IMR-90 (cell line): ENCODE results near the gene ZBTB4. TPM values are rescaled to one million over a fixed set of nuclear protein-coding genes. Genes with fewer than 3 reads are reported as not detected.

ENCODE experiments used
- ATAC-seq: fragments of 200-7000 bp; cut with Tn5 transposase; 2 replicates; pipeline ENCODE4 v1.9.1; 2020; ENCODE audit warnings: low read depth, mild to moderate bottlenecking, moderate library complexity
- BruUV-seq: library from RNA; stranded (reverse); fragments of 400-500 nt; replicated peaks from 2 replicates; lab custom pipeline; 2021; lab: Mats Ljungman, UMichigan
- CTCF ChIA-PET: fragments of 300-600 bp; formaldehyde crosslinking; extraction: SDS; loops from one replicate; lab custom pipeline; 2021; ENCODE audit warnings: antibody characterized with exemption; lab: Yijun Ruan, JAX
- POLR2A ChIA-PET: fragments of 300-600 bp; sonication (Branson Sonifier 250); formaldehyde crosslinking; loops from one replicate; lab custom pipeline; 2022; ENCODE audit warnings: antibody characterized with exemption; ENCODE audit not compliant: unreplicated experiment; lab: Charles Lee
- DNase-seq: peaks from one replicate; pipeline ENCODE4 v3.0.0; 2013
- H2AFZ ChIP-seq: replicated peaks from 2 replicates; pipeline ENCODE3; 2013; ENCODE audit warnings: low read length, mild to moderate bottlenecking; ENCODE audit not compliant: poor library complexity
- H2AK5ac ChIP-seq: 2 replicates; pipeline ENCODE4 v1.6.1; 2013; ENCODE audit warnings: low read depth, low read length, inconsistent platforms
- H2AK9ac ChIP-seq: replicated peaks from 2 replicates; pipeline ENCODE3; 2013; ENCODE audit warnings: mild to moderate bottlenecking, low read depth, low read length, moderate library complexity; ENCODE audit not compliant: poor library complexity
- H2BK120ac ChIP-seq: 2 replicates; pipeline ENCODE4 v1.6.1; 2013; ENCODE audit warnings: low read depth, low read length, inconsistent platforms
- H2BK15ac ChIP-seq: 3 replicates; pipeline ENCODE4 v1.6.1; 2013; ENCODE audit warnings: low read depth, low read length, inconsistent platforms
- H2BK20ac ChIP-seq: 2 replicates; pipeline ENCODE4 v1.6.1; 2013; ENCODE audit warnings: low read depth, mild to moderate bottlenecking, inconsistent platforms, low read length, moderate library complexity
- H2BK5ac ChIP-seq: 2 replicates; pipeline ENCODE4 v1.6.1; 2013; ENCODE audit warnings: mild to moderate bottlenecking, low read depth, low read length, inconsistent platforms; ENCODE audit not compliant: poor library complexity, severe bottlenecking
- H3K14ac ChIP-seq: replicated peaks from 2 replicates; pipeline ENCODE4 v1.6.1; 2013; ENCODE audit warnings: low read depth, low read length, inconsistent platforms
- H3K18ac ChIP-seq: 2 replicates; pipeline ENCODE4 v1.6.1; 2013; ENCODE audit warnings: low read depth, low read length, control low read depth
- H3K23ac ChIP-seq: 2 replicates; pipeline ENCODE4 v1.6.1; 2013; ENCODE audit warnings: low read depth, low read length, inconsistent platforms
- H3K27ac ChIP-seq: 2 replicates; pipeline ENCODE4 v1.5.1; 2013; ENCODE audit warnings: mild to moderate bottlenecking, control low read depth, low read length; ENCODE audit not compliant: insufficient read depth
- H3K27me3 ChIP-seq: 2 replicates; pipeline ENCODE4 v1.6.1; 2013; ENCODE audit warnings: low read length; ENCODE audit not compliant: control insufficient read depth, insufficient read depth
- H3K36me3 ChIP-seq: 2 replicates; pipeline ENCODE4 v1.6.1; 2013; ENCODE audit warnings: low read length, mixed read lengths; ENCODE audit not compliant: control insufficient read depth, insufficient read depth
- H3K4ac ChIP-seq: 2 replicates; pipeline ENCODE4 v1.6.1; 2013; ENCODE audit warnings: low read depth, low read length, inconsistent platforms
- H3K4me1 ChIP-seq: 2 replicates; pipeline ENCODE4 v1.6.1; 2013; ENCODE audit warnings: low read length, mixed read lengths; ENCODE audit not compliant: control insufficient read depth, insufficient read depth
- H3K4me2 ChIP-seq: 2 replicates; pipeline ENCODE4 v1.6.1; 2013; ENCODE audit warnings: low read depth, mild to moderate bottlenecking, control low read depth, low read length, moderate library complexity
- H3K4me3 ChIP-seq: 2 replicates; pipeline ENCODE4 v1.5.1; 2013; ENCODE audit warnings: low read depth, mild to moderate bottlenecking, control low read depth, low read length, moderate library complexity; ENCODE audit not compliant: insufficient read depth
- H3K56ac ChIP-seq: 2 replicates; pipeline ENCODE4 v1.6.1; 2013; ENCODE audit warnings: low read length, inconsistent platforms; ENCODE audit not compliant: insufficient read depth; ENCODE audit errors: extremely low read depth
- H3K79me1 ChIP-seq, 2 experiments: 2 replicates each; pipeline ENCODE4 v1.6.1; 2013; ENCODE audit warnings: low read length in 2 of 2, inconsistent platforms in 1 of 2, low read depth in 1 of 2
- H3K9ac ChIP-seq: 2 replicates; pipeline ENCODE4 v1.6.1; 2013; ENCODE audit warnings: low read depth, low read length, control low read depth
- H3K9me1 ChIP-seq: 2 replicates; pipeline ENCODE4 v1.6.1; 2013; ENCODE audit warnings: low read length, inconsistent platforms; ENCODE audit not compliant: insufficient read depth
- H3K9me3 ChIP-seq: 2 replicates; pipeline ENCODE4 v1.6.1; 2013; ENCODE audit warnings: low read length; ENCODE audit not compliant: control insufficient read depth, insufficient read depth
- H4K20me1 ChIP-seq: 2 replicates; pipeline ENCODE4 v1.6.1; 2013; ENCODE audit warnings: low read length, inconsistent platforms; ENCODE audit not compliant: insufficient read depth
- H4K5ac ChIP-seq: 2 replicates; pipeline ENCODE4 v1.6.1; 2013; ENCODE audit warnings: mild to moderate bottlenecking, low read depth, low read length, control low read depth
- H4K8ac ChIP-seq, 2 experiments: 2 replicates each; pipeline ENCODE4 v1.6.1; 2013; ENCODE audit warnings: low read depth in 2 of 2, low read length in 2 of 2, control low read depth in 1 of 2, inconsistent platforms in 1 of 2
- H4K91ac ChIP-seq: 2 replicates; pipeline ENCODE4 v1.6.1; 2013; ENCODE audit warnings: low read depth, low read length, inconsistent platforms; ENCODE audit not compliant: insufficient read depth
- BHLHE40 ChIP-seq: fragments of 150-350 bp; IDR thresholded peaks from 2 replicates; pipeline ENCODE4 v1.6.1; 2016; ENCODE audit warnings: mild to moderate bottlenecking, low read depth, low read length
- CEBPB ChIP-seq: IDR thresholded peaks from 2 replicates; pipeline ENCODE4 v1.6.1; 2012; ENCODE audit warnings: low read depth, low read length, improper control_type of control experiment
- CHD1 ChIP-seq: IDR thresholded peaks from 2 replicates; pipeline ENCODE4 v1.6.1; 2012; ENCODE audit warnings: low read depth, low read length, improper control_type of control experiment
- FOS ChIP-seq: fragments of 150-350 bp; IDR thresholded peaks from 2 replicates; pipeline ENCODE4 v1.6.1; 2016; ENCODE audit warnings: low read depth, low read length
- MAFK ChIP-seq: IDR thresholded peaks from 2 replicates; pipeline ENCODE4 v1.6.1; 2012; ENCODE audit warnings: low read depth, low read length, improper control_type of control experiment
- MXI1 ChIP-seq: IDR thresholded peaks from 2 replicates; pipeline ENCODE4 v1.6.1; 2012; ENCODE audit warnings: low read depth, mild to moderate bottlenecking, low read length, moderate library complexity, borderline replicate concordance
- NFE2L2 ChIP-seq: fragments of 150-350 bp; IDR thresholded peaks from 2 replicates; pipeline ENCODE4 v1.6.1; 2016; ENCODE audit warnings: low read depth, mild to moderate bottlenecking, low read length
- POLR2A ChIP-seq: IDR thresholded peaks from 2 replicates; pipeline ENCODE4 v1.6.1; 2012; ENCODE audit warnings: mild to moderate bottlenecking, low read depth, low read length
- RCOR1 ChIP-seq: IDR thresholded peaks from 2 replicates; pipeline ENCODE4 v1.6.1; 2012; ENCODE audit warnings: mild to moderate bottlenecking, low read length, improper control_type of control experiment; ENCODE audit not compliant: insufficient replicate concordance
- SMC3 ChIP-seq: fragments of 150-350 bp; IDR thresholded peaks from 2 replicates; pipeline ENCODE4 v1.6.1; 2016; ENCODE audit warnings: low read depth, mild to moderate bottlenecking, antibody characterized with exemption, low read length, moderate library complexity
- WGBS, 2 experiments: methylation state at CpG; one replicate each; pipeline versions ENCODE4 v1.1.5 to v1.1.7; 2013; ENCODE audit warnings: missing lambda C conversion rate in 2 of 2; ENCODE audit not compliant: insufficient read length in 1 of 2; ENCODE audit errors: extremely low coverage in 2 of 2; 5-methylcytosine and 5-hydroxymethylcytosine counted together
- dilution Hi-C: fragments of 300-500 bp; cut with HindIII; formaldehyde crosslinking; loops from one replicate; pipeline ENCODE4 v1.14.3; 2018; ENCODE audit warnings: low sequenced_read_pairs; ENCODE audit not compliant: unreplicated experiment
- in situ Hi-C: fragments of 300-500 bp; cut with MboI; formaldehyde crosslinking; loops from 3 replicates; pipeline ENCODE4 v1.14.3; 2019; ENCODE audit warnings: low sequenced_read_pairs, inconsistent platforms, mixed read lengths
- intact Hi-C: fragments of 100-400 bp; cut with micrococcal nuclease; formaldehyde crosslinking; loops from 2 replicates; pipeline ENCODE4 v1.10.0; 2022
- polyA plus RNA-seq, 3 experiments: library from polyadenylated mRNA; depleted of rRNA; stranded (reverse); fragments of >200 nt; gene quantifications; 2 replicates each; pipeline ENCODE4 v1.2.3, GENCODE V29; 2012; ENCODE audit warnings: low replicate concordance in 1 of 3
- total RNA-seq: library from RNA; depleted of rRNA; stranded (reverse); fragments of >200 nt; gene quantifications from 2 replicates; pipeline ENCODE4 v1.2.3, GENCODE V29; 2012
- TF ChIP-seq, protein P1 (sequence below): fragments of 150-350 bp; IDR thresholded peaks from 2 replicates; pipeline ENCODE4 v1.6.1; 2017; ENCODE audit warnings: mild to moderate bottlenecking, antibody characterized with exemption, low read length, low read depth
- TF ChIP-seq, protein P2 (sequence below): conservative IDR thresholded peaks from 2 replicates; pipeline ENCODE4 v1.5.1; 2012; ENCODE audit warnings: mild to moderate bottlenecking, low read depth, low read length, improper control_type of control experiment
- TF ChIP-seq, protein P3 (sequence below): fragments of 150-350 bp; IDR thresholded peaks from 2 replicates; pipeline ENCODE4 v1.6.1; 2016; ENCODE audit warnings: low read depth, mild to moderate bottlenecking, low read length, moderate library complexity, borderline replicate concordance

The ZBTB4 gene
- total and polyA plus RNA-seq, 2 of the 4 experiments (the other 2 are of a cell fraction) = 6.3 to 20.3 TPM

DNA sequence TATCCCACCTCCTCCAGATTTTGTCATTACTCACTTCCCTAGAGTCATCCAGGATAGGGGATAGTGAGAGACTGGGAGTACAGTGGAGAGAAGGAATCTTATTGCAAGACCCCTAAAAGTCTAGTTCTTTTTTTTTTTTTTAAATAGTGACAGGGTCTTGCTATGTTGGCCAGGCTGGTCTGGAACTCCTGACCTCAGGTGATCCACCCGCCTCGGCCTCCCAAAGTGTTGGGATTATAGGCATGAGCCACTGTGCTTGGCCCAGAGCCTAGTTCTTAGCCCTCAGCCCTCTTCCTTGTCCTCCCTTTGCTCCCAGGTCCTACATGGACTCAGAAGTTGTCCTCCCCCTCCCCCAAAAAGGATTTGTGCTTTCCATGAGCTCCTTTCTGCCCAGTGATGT is 37.3 kb downstream of the ZBTB4 start:
- no peak overlapping the region for H3K4ac ChIP-seq
- intact Hi-C loops (no loop called here), dilution Hi-C loops (no loop called here), in situ Hi-C loops (no loop called here)
- H3K9me1 ChIP-seq = 0 out of 2 replicates have a peak, but pooled peaks cover 8% of the 10 kb centered on the region
- no peak for ATAC-seq
- ChIA-PET CTCF (no interaction called here), POLR2A (no interaction called here)
- H3K79me1 ChIP-seq = no peaks in the 10 kb centered on the region
- TF ChIP-seq CEBPB = no peak
- TF ChIP-seq POLR2A = no peak
- TF ChIP-seq, protein P1, sequence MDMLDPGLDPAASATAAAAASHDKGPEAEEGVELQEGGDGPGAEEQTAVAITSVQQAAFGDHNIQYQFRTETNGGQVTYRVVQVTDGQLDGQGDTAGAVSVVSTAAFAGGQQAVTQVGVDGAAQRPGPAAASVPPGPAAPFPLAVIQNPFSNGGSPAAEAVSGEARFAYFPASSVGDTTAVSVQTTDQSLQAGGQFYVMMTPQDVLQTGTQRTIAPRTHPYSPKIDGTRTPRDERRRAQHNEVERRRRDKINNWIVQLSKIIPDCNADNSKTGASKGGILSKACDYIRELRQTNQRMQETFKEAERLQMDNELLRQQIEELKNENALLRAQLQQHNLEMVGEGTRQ = no peak
- TF ChIP-seq RCOR1 = no peak
- TF ChIP-seq MXI1 = no peak
- no peak for TF ChIP-seq CHD1
- TF ChIP-seq BHLHE40 = no peak
- TF ChIP-seq, protein P2, sequence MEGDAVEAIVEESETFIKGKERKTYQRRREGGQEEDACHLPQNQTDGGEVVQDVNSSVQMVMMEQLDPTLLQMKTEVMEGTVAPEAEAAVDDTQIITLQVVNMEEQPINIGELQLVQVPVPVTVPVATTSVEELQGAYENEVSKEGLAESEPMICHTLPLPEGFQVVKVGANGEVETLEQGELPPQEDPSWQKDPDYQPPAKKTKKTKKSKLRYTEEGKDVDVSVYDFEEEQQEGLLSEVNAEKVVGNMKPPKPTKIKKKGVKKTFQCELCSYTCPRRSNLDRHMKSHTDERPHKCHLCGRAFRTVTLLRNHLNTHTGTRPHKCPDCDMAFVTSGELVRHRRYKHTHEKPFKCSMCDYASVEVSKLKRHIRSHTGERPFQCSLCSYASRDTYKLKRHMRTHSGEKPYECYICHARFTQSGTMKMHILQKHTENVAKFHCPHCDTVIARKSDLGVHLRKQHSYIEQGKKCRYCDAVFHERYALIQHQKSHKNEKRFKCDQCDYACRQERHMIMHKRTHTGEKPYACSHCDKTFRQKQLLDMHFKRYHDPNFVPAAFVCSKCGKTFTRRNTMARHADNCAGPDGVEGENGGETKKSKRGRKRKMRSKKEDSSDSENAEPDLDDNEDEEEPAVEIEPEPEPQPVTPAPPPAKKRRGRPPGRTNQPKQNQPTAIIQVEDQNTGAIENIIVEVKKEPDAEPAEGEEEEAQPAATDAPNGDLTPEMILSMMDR = no peak
- TF ChIP-seq NFE2L2 = no peak
- TF ChIP-seq, protein P3, sequence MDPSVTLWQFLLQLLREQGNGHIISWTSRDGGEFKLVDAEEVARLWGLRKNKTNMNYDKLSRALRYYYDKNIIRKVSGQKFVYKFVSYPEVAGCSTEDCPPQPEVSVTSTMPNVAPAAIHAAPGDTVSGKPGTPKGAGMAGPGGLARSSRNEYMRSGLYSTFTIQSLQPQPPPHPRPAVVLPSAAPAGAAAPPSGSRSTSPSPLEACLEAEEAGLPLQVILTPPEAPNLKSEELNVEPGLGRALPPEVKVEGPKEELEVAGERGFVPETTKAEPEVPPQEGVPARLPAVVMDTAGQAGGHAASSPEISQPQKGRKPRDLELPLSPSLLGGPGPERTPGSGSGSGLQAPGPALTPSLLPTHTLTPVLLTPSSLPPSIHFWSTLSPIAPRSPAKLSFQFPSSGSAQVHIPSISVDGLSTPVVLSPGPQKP = no peak
- no peak for TF ChIP-seq SMC3
- TF ChIP-seq FOS = no peak
- TF ChIP-seq MAFK = no peak
- H2BK15ac ChIP-seq = no peak overlapping the region
- BruUV-seq = no TSS peak
- H2BK20ac ChIP-seq = no peak overlapping the region
- no peak overlapping the region for H3K18ac ChIP-seq
- no peak overlapping the region for H3K14ac ChIP-seq
- no peak overlapping the region for H2BK120ac ChIP-seq
- H3K4me2 ChIP-seq = no peak overlapping the region
- H4K20me1 ChIP-seq = 0 out of 2 replicates have a peak, but pooled peaks cover 3% of the 10 kb centered on the region
- no peak overlapping the region for H2AK9ac ChIP-seq
- no peak overlapping the region for H2BK5ac ChIP-seq
- peaks cover 50% of the 10 kb centered on the region for H3K27me3 ChIP-seq
- H3K56ac ChIP-seq = no peak overlapping the region
- WGBS, 2 experiments = no CpG with 5 or more reads among the region's 2 CpGs
- peaks cover 22% of the 10 kb centered on the region for H3K4me1 ChIP-seq
- H4K5ac ChIP-seq = no peak overlapping the region
- H3K23ac ChIP-seq = no peak overlapping the region
- no peak overlapping the region for H3K9ac ChIP-seq
- H3K9me3 ChIP-seq = no peaks in the 10 kb centered on the region
- H2AK5ac ChIP-seq = no peak overlapping the region
- H3K27ac ChIP-seq = no peak overlapping the region
- no peak for DNase-seq
- H3K36me3 ChIP-seq = no peaks in the 10 kb centered on the region
- no peak overlapping the region for H4K91ac ChIP-seq
- H3K4me3 ChIP-seq = no peak overlapping the region
- H2AFZ ChIP-seq = no peak overlapping the region
- H4K8ac ChIP-seq = no peak overlapping the region
